Activated CD4-positive, alpha-beta T cell treated with anti-CD3 and anti-CD28 coated beads, Interleukin-2, amount 50 U/mL, for 48 hours (primary cell): ENCODE measurements around the gene ZNF594.
A peak's percentile ranks its signal among the peaks of the same experiment; 100 is the strongest.
"Not testable (repeated sequence)": the region's sequence is repeated elsewhere in the genome, so short reads cannot be mapped to it uniquely, and the experiment has no call there.

ENCODE experiments used
- DNase-seq, 2 experiments: peaks; one replicate each; pipeline ENCODE4 v3.0.0-alpha.2; 2020

ZNF594 gene

DNA sequence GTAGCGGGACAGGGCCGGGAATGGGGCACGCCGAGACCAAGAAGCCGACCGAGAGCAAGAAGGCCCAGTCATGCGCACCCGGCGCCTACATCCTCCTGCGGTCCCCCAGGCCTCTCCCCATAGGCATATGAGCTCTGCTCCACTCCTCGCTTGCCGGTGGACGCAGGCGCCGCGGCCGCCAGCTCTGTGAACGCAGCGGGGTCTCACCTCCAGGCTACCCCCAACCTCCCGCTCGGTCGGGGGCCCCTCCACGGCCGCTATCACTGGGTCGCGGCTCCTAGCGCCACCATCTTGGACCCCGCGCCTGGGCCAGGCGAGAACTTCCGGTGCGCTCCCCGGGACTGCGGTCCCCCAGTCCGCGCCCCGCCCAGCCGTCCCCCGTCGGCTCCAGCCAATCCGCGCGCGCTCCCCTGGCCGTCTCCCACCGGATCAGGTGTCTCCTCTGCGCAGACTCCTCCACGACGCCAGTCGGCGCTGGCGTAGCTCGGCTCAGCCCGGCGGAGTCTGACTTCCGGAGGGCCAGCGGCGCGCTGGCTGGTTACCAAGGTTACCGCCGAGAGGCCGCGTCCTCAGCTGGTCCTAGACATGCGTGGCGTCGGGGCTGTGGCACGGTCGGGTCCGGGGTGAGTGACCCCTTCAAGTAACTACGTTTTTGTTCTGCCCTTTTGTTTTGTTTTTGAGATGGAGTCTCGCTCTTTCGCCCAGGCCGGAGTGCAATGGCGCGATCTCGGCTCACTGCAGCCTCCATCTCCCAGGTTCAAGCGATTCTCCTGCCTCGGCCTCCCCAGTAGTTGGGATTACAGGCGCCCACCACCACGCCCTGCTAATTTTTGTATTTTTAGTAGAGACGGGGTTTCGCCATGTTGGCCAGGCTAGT lies at the start of gene ZNF594:
Gene ZNF594 (minus strand): TSS at position 328 of the 877 bp plus-strand sequence. CDS start 7,612 bp downstream, outside the sequence.
- peak; percentile 98 for DNase-seq

- DNase-seq, result not testable (repeated sequence)
These were observed 48.1 kb upstream of the ZNF594 start for GRCh38 chr17:5239769-5240168.

- no peak for DNase-seq
These were observed 46.7 kb upstream of the ZNF594 start for GRCh38 chr17:5238333-5238732.

GRCh38 chr17:5237541-5238016 lies 45.9 kb upstream of the ZNF594 start:
- peak; percentile 49 to 65 for DNase-seq

DNA sequence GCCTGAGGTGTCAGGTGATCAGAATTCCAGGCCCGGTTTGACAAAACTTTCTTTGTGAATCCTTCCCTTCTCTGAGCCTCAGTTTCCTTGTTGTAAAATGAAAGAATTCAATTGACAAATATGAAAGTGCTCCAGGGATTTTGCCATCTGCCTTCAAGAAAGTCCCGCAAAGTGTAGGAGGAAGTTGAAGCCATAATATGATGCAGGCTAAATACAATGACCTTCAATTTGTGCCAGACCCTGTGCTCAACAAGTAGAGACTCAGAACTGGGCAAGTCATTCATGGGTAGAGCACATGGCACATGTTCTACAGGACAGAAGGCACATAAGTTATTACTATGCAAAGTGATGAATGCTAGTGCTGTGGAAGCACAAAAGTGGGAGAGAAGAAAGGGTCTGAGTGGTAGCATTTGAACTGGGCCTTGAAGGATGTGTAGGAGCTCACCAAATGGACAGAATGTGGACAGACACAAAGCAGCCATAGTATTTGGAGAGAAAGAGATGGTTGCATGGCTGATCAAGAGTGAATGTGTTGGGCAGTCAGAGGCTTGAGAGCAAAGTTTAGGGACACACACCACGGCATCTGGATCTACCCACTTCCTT lies 45.4 kb upstream of the ZNF594 start:
- no peak for DNase-seq

DNA sequence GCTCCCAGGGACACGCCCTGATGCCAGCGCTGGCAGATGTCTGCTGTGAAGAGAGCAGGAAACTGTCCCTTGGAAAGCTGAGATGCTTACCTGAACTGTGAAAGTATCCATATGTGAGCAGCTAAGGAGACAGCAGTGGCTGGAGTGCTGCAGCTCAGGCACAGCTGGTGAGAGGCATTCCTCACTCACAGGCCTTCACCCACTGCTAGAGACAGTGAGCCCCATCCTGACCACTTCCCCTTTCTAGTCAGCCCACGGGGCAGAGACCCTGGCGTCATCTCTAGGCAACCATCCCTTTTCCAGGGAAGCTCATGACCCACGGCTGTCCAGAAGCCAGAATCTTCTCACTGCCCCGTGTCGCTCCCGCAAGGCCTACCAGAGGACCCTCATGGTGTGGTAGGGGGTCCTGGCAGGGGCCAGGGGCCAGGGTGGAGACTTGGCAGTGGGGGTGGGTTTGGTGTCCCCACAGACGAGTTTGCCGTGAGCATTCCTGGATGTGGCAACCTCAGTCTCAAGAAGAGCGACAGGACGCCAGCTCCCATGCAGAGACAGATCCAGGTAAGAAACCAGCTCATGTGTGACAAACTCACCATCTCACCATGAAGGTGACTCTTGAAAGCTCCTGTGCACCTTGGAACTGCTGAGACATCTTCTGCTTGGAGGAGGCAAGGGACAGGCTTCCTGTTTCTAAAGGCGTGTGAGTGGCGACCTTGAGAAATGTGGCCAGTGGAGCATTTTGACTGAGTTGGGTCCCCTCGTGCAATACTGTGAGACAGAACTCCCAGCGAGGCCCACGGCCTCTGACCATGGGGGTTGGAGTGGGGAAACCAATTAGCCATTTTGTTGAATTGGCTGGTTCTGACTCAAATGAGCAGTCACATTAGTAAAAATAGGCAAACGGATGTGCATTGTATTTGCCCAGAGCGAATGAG lies 43.2 kb upstream of the ZNF594 start, which contains the start of gene SCIMP:
Gene SCIMP (minus strand): TSS at position 216 of the 932 bp plus-strand sequence. CDS start 105 bp downstream, at position 111.
- no peak for DNase-seq

DNA sequence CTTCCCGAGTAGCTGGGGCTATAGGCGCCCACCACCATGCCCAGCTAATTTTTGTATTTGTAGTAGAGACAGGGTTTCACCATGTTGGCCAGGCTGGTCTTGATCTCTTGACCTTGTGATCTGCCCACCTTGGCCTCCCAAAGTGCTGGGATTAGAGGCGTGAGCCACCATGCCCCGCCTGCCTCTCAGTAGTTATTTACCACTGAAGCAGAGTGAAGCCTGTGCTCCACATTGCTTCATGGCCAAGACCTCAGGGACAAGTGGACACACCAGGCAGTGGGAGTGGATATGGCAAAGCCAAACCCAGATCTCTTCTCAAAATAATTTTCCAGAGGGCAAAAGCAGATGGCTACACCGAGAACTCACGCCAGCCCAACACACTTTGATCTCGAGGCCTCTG lies 41.8 kb upstream of the ZNF594 start:
- not testable (repeated sequence) for DNase-seq

DNA sequence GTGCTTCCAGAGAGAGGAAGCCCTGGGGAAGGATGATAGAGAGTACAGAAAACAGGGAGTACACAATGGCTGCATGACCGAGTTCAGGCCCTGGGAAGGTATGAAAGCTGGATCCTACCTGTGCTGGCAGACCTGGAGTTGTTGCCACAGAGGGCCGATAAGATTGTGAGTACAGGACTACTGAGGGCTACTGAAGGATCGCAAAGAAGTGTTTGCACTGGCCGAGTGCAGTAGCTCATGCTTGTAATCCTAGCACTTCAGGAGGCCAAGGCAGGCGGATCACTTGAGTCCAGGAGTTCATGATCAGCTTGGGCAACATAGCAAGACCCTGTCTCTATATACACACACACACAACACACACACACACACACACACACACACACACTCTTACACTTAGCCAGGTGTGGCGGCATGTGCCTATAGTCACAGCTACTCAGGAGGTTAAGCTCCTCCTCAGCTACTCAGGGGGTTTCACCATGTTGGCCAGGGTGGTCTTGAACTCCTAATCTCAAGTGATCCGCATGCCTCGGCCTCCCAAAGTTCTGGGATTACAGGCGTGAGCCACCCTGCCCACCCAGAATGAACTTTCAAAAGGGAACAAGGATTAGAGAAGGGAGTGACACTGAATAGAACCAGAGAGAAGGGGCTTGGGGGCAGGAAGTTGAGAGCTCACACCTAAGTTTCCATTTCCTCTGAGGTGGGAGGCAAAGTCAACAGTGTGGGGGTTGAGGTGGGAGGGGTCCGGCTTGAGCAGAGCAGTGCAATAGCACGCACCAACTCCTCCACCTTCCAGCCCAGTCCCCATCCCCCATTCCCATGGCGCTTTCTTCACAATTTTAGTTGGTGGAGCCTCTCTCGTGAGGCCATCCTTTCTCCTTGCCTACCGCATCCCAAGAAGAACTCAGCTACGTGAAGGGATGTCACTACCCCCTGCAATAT lies 35.5 kb upstream of the ZNF594 start:
- no peak for DNase-seq

DNA sequence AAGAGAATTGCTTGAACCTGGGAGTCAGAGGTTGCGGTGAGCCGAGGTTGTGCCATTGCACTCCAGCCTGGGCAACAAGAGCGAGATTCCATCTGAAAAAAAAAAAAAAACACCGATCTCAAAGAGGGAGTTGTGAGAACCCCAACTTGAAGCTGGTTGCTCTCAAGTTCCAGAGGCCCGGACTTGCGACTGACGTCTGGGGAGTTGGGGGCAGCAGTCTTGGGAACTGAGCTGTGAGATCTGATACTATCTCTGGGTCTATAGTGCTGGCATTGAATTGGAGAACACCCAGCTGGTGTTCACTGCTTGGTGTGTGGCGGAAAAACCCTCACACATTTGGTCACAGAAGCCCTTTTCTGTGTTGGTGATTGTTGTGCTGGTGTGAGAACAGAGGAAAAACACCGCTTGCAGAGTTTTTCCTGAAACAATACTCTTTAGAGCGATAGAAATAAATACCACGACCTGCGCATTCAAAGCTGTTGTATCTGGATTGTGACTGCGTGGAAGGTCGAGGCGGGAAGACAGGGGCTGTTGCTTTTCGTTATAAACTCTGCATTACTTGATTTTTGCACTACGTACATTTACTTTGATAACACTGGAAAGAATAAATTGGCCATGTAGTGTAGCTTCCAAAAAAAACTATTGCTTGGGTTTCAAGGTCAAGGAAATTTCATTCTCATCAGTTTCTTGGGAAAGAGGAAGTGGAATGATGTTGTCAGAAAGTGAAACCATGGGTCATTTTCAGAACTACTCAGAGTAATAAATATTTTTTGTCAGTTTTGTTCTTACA lies 34.2 kb upstream of the ZNF594 start:
- no peak for DNase-seq

DNA sequence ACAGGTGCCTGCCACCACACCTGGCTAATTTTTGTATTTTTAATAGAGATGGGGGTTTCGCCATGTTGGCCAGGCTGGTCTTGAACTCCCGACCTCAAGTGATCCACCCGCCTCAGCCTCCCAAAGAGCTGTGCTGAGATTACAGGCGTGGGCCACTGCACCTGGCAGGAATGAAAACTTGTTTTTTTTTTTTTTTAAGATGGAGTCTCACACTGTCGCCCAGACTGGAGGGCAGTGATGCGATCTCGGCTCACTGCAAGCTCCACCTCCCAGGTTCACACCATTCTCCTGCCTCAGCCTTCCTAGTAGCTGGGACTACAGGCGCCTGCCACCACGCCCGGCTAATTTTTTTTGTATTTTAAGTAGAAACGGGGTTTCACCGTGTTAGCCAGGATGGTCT lies 30.2 kb upstream of the ZNF594 start:
- DNase-seq, result not testable (repeated sequence)

DNA sequence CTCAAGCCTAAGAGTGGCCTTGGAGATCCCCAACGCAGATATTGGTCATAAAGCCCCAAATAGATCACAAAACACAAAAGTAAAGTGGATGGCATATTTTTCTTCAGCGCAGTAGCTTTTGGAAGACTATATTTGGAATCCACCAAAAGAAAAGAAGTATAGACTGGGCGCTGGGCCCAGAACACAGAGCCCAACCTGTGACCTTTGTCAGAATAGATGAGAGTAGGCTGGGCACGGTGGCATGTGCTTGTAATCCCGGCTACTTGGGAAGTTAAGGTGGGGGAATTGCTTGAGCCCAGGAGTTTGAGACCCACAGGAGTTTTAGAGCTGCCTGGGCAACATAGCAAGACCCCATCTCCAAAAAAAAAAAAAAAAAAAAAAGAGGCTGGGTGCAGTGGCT lies 28.4 kb upstream of the ZNF594 start:
- DNase-seq, result no peak

DNA sequence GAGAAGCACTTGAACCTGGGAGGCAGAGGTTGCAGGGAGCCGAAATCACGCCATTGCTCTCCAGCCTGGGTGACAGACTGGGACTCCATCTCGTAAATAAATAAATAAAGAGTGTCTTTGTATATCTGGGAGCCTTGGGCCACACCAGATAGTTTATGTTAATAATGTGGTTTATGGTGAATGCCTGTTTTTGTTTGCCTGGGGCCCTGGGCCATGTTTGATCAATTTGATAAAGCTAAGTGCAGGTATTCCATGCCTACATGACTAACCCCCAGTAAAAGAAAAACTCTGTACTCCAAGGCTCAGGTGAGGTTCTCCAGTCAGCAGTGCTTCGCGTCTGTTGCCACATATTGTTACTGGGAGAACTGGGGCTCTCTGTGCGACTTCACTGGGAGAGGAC lies 27.9 kb upstream of the ZNF594 start:
- DNase-seq, result no peak

DNA sequence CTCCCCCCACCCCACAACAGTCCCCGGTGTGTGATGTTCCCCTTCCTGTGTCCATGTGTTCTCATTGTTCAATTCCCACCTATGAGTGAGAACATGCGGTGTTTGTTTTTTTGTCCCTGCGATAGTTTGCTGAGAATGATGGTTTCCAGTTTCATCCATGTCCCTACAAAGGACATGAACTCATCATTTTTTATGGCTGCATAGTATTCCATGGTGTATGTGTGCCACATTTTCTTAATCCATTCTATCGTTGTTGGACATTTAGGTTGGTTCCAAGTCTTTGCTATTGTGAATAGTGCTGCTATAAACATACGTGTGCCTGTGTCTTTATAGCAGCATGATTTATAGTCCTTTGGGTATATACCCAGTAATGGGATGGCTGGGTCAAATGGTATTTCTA lies 25.9 kb upstream of the ZNF594 start:
- not testable (repeated sequence) for DNase-seq

- DNase-seq, result no peak
These were observed 19.8 kb upstream of the ZNF594 start for GRCh38 chr17:5211458-5211857.

DNA sequence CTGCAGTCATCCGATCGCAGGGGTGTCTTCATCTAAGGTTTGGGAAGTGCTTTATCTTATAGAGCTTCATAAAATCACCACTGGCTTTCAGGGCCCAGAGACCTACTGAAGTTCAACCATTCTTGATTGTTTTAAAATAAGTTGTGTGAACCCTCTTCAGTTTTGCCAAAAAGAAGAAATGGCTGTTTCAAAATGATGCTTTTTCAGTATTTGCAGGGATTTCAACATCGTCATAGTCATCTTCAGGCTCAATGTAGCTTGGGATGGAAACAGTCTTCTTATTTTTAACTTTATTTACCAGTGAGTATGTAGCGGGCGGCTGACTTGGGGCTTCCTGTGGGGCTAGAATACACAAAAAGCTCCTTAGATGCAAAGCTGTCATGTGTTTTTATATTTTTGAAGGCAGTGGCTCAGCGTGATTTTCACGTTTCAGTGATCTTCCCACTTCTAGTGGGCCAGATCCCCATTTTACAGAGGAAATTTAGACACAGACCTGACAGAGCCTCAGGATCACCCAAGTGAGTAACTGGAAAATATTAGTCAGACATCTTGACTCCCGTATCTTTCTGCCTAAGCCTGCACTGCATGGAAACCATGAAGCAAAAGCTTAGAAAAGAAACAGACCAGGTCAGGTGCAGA lies 19.1 kb upstream of the ZNF594 start:
- no peak for DNase-seq

DNA sequence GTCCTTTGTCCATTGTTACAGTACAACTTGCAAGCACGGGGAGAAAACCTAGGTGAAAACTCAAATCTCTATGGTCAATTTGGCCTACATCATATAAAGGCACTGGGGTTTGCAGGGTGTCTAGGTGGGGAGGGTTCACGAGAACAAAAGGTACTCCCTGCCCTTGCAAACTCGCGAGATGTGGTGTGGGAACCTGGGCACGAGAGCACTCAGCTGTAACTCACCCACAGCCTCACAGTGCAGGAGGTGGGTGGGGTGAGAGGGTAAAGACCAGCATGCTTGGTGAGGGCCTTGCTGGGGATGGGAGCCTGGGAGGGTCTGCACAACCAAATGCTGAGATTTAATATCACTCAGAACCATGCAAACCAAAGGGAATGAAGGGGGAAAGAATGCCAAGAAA lies 18.4 kb upstream of the ZNF594 start:
- no peak for DNase-seq

DNA sequence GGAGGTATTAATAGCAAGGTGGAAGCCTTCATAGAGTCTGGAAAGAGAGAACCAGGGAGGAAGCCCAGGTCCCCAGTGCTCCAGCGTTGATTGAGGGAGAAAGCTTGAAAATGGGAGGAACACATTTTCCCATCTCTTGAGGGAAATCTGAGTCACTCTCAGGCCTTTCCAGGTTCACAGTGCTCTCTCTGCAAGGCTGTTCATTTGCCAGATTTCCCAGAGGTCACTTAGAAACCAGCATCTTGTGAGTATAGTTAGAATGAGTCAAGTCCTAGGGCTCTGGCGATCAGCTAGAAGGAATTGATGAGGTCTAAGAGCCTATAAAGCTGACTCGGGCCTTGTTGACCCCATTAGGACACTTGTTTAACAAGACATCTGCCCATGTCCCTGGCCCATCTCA lies 17.7 kb upstream of the ZNF594 start:
- no peak for DNase-seq

DNA sequence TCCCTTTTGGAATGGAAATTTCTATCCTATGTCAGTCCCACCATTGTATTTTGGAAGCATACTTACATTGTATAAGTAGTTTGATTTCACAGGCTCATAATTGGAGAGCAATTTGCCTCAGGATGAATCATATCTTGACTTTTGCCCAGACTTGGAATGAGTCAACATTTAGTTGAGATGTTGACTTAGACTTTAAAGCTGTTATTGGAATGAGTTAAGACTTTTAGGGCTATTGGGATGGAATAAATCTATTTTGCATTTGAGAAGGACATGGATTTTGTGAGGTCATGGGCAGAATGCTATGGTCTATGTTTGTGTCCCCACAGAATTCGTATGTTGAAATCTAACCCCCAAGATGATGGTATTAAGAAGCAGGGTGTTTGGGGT lies 12.2 kb upstream of the ZNF594 start:
- no peak for DNase-seq

DNA sequence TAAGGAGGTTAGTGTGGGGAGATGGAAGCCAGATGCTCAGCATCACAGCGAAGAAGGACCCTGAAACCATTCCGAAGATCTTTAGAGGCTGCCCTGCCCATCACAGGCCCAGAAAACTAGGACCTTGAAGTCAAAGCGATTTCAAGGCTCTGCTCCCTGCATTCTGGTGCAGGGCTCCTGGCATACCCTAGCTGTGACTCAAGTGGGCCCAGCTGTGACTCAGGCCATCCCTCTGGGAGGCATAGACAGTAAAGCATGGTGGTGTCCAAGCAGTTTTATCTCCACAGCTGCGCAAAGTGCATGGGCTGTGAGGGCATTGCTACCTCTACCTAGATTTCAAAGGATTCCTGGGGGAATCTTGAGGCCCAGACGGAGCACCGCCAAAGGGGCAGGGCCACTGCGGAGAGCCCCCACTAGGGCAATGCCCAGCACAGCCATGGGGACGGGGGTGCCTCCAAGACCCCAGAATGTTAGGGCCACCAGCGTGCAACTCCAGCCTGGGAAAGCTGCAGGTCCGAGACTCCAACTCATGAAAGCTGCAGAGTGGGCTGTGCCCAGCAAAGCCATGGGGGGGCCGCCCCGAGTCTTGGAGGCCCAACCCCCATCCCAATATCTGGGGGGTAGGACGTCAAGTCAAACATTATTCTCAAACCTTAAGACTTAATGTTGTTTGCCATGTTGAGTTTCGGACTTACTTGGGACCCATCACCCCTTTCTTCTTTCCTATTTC lies 11.7 kb upstream of the ZNF594 start:
- no peak for DNase-seq

GRCh38 chr17:5201011-5201410 lies 9.3 kb upstream of the ZNF594 start:
- DNase-seq, result no peak
